ENCODE data around the gene HECW1. TPM values are rescaled to one million over a fixed set of nuclear protein-coding genes. Genes with fewer than 3 reads are reported as not detected.

HECW1 gene
- total and polyA plus RNA-seq, 10 of the 15 experiments (the other 5 are each of a cell fraction or from before 2014, with no cell fraction given) = under 0.01 to 0.31 (median 0.04) TPM; not detected in 3

GRCh38 chr7:43117861-43118260, 5.4 kb downstream of the HECW1 start:
- Histone ChIP-seq H3K4me1 (ENCODE audit: control insufficient read depth, insufficient read depth, low read length) (no peaks in the 10 kb centered on the region; the same call in 1 of the 2 replicates), H3K4me2 (ENCODE audit: control insufficient read depth, insufficient read depth) (no peak overlapping the region), H2AFZ (ENCODE audit: control insufficient read depth, low read depth, low read length) (no peak overlapping the region), H3K9ac (ENCODE audit: control insufficient read depth, insufficient read depth, low read length) (no peak overlapping the region), H3K27me3 (replicated peaks in 1 of 2; ENCODE audit: control insufficient read depth in 2 of 2, insufficient read depth in 2 of 2, low read length in 1 of 2) (peaks cover 3 to 17% of the 10 kb centered on the region in 2 experiments), H3K9me3 (replicated peaks; ENCODE audit: control insufficient read depth, insufficient read depth, low read length) (no peaks in the 10 kb centered on the region), H3K36me3 (ENCODE audit: control insufficient read depth in 2 of 2, insufficient read depth in 2 of 2, low read length in 1 of 2) (no peaks in the 10 kb centered on the region), H3K79me2 (ENCODE audit: control insufficient read depth, insufficient read depth, low read length) (no peaks in the 10 kb centered on the region), H3K27ac (ENCODE audit: control insufficient read depth, insufficient read depth) (no peak overlapping the region), H4K20me1 (ENCODE audit: control insufficient read depth, insufficient read depth) (no peaks in the 10 kb centered on the region), H3K4me3 (no peak overlapping the region)
- BruUV-seq (replicated peaks) = no TSS peak
- FAIRE-seq (no peak), DNase-seq (ENCODE audit: low read depth, low spot score) (no peak), ATAC-seq (no peak)
- RAD21 ChIA-PET (ENCODE audit: unreplicated experiment) = no interaction called here
- CTCF ChIA-PET = interaction anchor here (1.8 kb wide), 1 partner anchor 8 kb away, joined by 3 read pairs; no protein-coding TSS in a partner anchor
- intact Hi-C loops (cut with micrococcal nuclease; ENCODE audit: unreplicated experiment) (no loop called here), in situ Hi-C loops (cut with MboI) (no loop called here)
- SMC1A ChIA-PET (ENCODE audit: uncharacterized antibody, unreplicated experiment) = interaction anchor here (1.2 kb wide), 1 partner anchor 174 kb away, joined by 3 read pairs; no protein-coding TSS in a partner anchor
- POLR2A ChIA-PET = interaction anchor here (0.6 kb wide), 2 partner anchors 214 to 726 kb away, joined by 7 to 8 read pairs; no protein-coding TSS in a partner anchor
- WGBS (ENCODE audit: insufficient coverage, insufficient replicate concordance, low lambda C conversion rate, missing lambda C conversion rate) = 37% methylated on average over 4 of the region's 4 CpGs
- no peak for TF ChIP-seq PBX3 (IDR thresholded peaks at IDR 0.05; ENCODE audit: insufficient replicate concordance, low read depth, low read length)
- TF ChIP-seq FOXK2 (IDR thresholded peaks at IDR 0.05) = no peak
- no peak for TF ChIP-seq ZSCAN29 (IDR thresholded peaks at IDR 0.05)
- no peak for TF ChIP-seq MEF2A (IDR thresholded peaks at IDR 0.05; ENCODE audit: insufficient read depth, low read depth, low read length)
- TF ChIP-seq ATF3 (IDR thresholded peaks at IDR 0.05; ENCODE audit: borderline replicate concordance, extremely low read depth, low read depth, low read length) = no peak
- no peak for TF ChIP-seq CREB1 (IDR thresholded peaks at IDR 0.05; ENCODE audit: low read depth)
- no peak for TF ChIP-seq ZBTB33 (IDR thresholded peaks at IDR 0.05)
- no peak for TF ChIP-seq POLR2AphosphoS5 (IDR thresholded peaks at IDR 0.05; ENCODE audit: low read length)
- TF ChIP-seq RCOR1 (conservative IDR thresholded peaks at IDR 0.05; ENCODE audit: low read depth, low read length) = no peak
- TF ChIP-seq, protein P1, sequence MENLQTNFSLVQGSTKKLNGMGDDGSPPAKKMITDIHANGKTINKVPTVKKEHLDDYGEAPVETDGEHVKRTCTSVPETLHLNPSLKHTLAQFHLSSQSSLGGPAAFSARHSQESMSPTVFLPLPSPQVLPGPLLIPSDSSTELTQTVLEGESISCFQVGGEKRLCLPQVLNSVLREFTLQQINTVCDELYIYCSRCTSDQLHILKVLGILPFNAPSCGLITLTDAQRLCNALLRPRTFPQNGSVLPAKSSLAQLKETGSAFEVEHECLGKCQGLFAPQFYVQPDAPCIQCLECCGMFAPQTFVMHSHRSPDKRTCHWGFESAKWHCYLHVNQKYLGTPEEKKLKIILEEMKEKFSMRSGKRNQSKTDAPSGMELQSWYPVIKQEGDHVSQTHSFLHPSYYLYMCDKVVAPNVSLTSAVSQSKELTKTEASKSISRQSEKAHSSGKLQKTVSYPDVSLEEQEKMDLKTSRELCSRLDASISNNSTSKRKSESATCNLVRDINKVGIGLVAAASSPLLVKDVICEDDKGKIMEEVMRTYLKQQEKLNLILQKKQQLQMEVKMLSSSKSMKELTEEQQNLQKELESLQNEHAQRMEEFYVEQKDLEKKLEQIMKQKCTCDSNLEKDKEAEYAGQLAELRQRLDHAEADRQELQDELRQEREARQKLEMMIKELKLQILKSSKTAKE (IDR thresholded peaks at IDR 0.05; ENCODE audit: low read depth, poor library complexity, severe bottlenecking) = no peak
- no peak for TF ChIP-seq ZBED1 (IDR thresholded peaks at IDR 0.05; ENCODE audit: borderline replicate concordance)
- no peak for TF ChIP-seq ZNF687 (IDR thresholded peaks at IDR 0.05)
- TF ChIP-seq PML (IDR thresholded peaks at IDR 0.05; ENCODE audit: low read length) = no peak
- TF ChIP-seq CBFB (IDR thresholded peaks at IDR 0.05; ENCODE audit: low read depth) = no peak
- TF ChIP-seq STAT1 (conservative IDR thresholded peaks at IDR 0.05) = no peak
- no peak for TF ChIP-seq ZNF274 (IDR thresholded peaks at IDR 0.05; ENCODE audit: insufficient read depth, insufficient read length)

Measured in GM12878 (cell line).